NCI-H2107 treated with DMSO at 0.1 percent for 48 hours (cell line): Measurements from ENCODE around the gene DIP2A.
A peak's percentile ranks its signal among the peaks of the same experiment; 100 is the strongest.
"Not testable (repeated sequence)": the region's sequence is repeated elsewhere in the genome, so short reads cannot be mapped to it uniquely, and the experiment has no call there.

Experiments used
- DNase-seq: peaks from one replicate; lab custom pipeline; 2025; ENCODE audit not compliant: unreplicated experiment; lab: John Stamatoyannopoulos, UW

DIP2A gene

DNA sequence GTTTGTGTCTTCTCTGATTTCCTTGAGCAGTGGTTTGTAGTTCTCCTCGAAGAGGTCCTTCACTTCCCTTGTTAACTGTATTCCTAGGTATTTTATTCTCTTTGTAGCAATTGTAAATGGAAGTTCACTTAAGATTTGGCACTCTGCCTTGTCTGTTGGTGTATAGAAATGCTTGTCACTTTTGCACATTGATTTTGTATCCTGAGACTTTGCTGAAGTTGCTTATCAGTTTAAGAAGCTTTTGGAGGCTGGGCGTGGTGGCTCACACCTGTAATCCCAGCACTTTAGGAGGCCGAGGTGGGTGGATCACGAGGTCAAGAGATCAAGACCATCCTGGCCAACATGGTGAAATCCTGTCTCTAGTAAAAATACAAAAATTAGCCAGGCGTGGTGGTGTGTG is 119.1 kb downstream of the DIP2A start:
- DNase-seq = not testable (repeated sequence)

GRCh38 chr21:46579394-46579793 is 120.7 kb downstream of the DIP2A start:
- DNase-seq = not testable (repeated sequence)

- DNase-seq = no peak
These were observed 123.2 kb downstream of the DIP2A start for GRCh38 chr21:46581780-46582307.

DNA sequence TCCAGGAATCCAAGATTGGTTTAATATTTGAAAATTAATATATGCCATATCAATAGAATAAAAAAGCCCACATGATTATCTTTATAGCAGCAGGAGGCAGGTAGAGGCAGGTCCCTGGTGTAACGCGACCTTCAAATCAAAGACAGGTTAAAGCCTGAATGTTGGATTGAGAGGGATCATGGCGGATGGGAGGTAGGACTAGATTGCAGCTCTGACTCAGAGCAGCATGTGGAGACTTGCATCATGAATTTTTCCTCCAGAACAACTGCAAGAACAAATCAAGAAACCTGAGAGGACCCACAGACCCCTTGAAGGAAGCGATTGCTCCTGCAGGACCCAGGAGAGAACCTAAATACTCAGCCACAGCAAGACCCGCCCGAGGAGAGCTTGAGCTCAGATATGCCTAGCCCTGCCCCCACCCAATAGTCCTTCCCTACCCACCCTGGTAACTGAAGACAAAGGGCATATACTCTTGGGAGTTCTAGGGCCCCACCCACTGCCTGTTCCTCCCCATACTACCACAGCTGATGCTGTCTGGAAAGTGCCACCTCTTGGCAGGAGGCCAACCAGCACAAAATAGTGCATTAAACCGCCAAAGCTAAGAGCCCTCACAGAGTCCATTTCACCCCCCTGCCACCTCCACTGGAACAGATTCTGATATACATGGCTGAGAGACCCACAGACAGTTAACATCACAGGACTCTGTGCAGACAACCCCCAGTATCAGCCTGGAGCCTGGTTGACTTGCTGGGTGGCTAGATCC is 126.7 kb downstream of the DIP2A start:
- peak; percentile 86 for DNase-seq

GRCh38 chr21:46594276-46594675 is 135.6 kb downstream of the DIP2A start:
- DNase-seq = no peak

- no peak for DNase-seq
These were observed 137.5 kb downstream of the DIP2A start for GRCh38 chr21:46596201-46596600.

- DNase-seq = no peak
These were observed 138.3 kb downstream of the DIP2A start for GRCh38 chr21:46597031-46597430.

GRCh38 chr21:46597896-46598343 is 139.2 kb downstream of the DIP2A start:
- DNase-seq = no peak

DNA sequence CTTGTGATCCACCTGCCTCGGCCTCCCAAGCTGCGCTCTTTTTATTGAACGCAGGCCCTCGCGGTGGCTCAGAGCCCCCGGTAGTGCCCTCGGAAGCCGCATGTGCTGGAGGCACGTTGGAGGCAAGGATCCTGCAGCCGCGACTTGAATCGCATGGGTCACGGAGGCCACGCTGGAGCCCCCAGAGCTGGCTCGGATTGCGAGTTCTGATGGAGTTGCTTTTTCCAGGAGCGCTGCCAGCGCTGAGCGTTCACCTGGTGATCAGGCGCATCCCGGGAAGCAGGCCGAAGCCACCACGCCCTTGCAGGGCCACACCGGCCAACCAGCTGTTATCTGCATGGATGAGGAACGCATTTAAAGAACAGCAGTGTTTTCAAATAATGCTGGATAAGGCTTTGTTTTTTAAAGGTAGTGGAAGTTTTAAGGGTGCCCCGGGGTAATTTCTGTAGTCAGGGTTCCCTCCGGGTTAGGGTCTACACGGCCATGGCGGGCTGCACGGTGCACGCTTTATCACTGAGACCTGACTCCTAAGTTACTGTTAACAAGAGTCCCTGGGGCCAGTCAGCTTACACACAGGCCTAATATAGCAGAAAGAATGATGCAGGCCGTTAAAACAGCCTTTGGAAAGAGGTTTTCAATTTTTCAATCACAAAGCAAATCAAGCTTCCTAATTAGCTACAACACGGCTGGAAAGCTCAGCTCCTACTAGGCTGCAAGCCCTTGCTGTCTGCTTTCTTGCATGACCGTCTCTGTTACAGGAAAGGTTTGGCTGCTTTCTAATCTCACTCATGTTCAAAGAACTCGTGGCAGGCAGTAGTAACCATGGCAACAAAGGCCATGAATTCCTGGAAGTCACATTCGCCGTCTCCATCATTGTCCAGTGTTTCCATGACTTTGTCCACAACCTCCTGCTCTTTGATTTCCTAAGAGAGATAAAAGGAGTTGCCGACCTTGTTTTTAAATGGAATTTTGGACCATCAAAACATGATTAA is 140.2 kb downstream of the DIP2A start:
- DNase-seq = no peak

- DNase-seq = no peak
These were observed 141.6 kb downstream of the DIP2A start for GRCh38 chr21:46600305-46600704.

- no peak for DNase-seq
These were observed 142.3 kb downstream of the DIP2A start for GRCh38 chr21:46600978-46601377.

DNA sequence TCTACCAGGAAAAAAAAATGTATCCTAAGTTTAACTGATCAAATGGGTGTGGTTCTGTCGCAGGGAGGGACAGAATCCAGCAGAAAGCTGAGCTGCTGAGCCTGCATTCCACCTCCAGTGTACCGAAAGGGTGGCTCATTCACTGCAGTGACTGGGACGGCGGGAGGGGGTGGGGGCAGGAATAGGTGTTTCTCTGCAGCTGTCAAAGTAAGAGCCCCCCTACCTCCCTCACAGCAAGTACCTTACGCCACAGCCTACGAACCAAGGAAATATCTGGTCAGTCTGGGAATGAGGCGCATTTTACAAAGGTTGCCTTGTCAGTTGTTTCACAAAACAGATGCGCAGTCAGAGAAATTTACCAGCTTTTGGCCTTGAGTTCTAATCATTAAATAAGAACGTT is 144.5 kb downstream of the DIP2A start:
- no peak for DNase-seq

GRCh38 chr21:46604329-46604974 is 145.8 kb downstream of the DIP2A start:
- DNase-seq = no peak

DNA sequence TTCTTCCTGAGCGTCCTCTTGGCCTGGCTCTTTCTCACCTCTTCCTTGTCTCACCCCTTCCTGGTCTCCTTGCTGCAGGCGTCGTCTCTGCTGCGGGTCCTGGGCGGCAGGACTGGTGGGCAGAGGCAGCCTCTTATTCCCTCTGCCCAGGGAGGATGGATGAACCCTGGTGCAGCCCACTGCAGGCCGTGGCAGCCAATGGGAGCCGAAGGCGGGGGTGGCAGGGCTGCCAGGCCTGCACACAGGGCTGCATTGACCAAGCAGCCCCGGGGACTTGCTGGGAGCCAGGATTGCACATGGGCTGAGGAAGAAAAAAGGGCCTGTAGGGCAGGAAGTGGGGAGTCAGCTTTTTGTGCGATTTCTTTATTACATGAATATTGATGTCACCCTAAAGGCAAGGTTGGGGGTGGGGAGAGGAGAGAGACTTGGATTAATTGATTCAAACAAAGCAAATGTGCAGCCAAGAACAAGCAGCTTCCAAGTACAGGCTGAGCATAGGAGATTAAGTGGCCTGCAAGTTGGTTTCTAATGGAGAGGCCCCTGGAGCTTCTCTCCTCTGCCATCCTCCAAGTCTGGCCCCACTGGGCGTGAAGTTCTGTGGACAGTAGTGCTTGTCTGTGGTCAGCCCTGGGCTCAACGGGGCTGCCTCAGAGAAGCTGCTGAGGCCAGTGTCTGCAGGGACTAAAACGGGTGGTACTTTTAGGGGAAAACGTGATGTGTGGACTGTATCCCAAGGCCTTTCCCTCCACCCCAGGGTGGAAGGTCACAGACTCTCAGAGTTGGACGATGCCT is 146.5 kb downstream of the DIP2A start, which contains the start of gene S100B:
Gene S100B, minus strand, starts transcription at position 108 of the 792 bp plus-strand sequence. CDS start 2,667 bp downstream, outside the sequence.
- no peak for DNase-seq

- DNase-seq = no peak
These were observed 147.2 kb downstream of the DIP2A start for GRCh38 chr21:46605767-46606426.

- DNase-seq = no peak
These were observed 147.7 kb downstream of the DIP2A start for GRCh38 chr21:46606427-46606813.

GRCh38 chr21:46607636-46608035 is 148.9 kb downstream of the DIP2A start:
- DNase-seq = no peak

DNA sequence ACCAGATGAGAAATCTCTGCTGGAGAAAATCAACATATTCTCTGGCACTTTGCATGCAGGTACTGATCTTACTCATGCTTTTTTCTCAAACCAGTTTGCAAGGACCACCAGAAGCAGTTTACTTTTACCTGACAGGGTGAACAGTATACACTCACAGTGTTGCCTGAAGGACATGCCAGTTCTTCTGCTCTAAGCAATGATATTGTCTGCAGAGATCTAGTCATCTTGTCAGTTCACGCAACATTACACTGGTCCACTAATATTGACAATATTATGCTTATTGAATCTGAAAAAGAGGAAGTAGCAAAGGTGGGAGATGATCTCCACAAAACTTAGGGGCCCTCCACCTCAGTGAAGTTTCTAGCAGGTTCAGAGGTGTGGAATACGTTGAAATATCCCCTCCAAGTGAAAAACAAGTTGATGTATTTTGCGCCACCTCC is 150.0 kb downstream of the DIP2A start:
- DNase-seq = no peak

- DNase-seq = no peak
These were observed 151.5 kb downstream of the DIP2A start for GRCh38 chr21:46610018-46610701.
